ENCODE results near the gene MFN2. TPM values are rescaled to one million over a fixed set of nuclear protein-coding genes. Genes with fewer than 3 reads are reported as not detected.

The MFN2 gene
- total and polyA plus RNA-seq, 2 of the 8 experiments (the other 6 are each of a cell fraction or from before 2014, with no cell fraction given) = 34.0 to 62.5 TPM

GRCh38 chr1:12005488-12006166 lies 25.4 kb downstream of the MFN2 start:
- ChIA-PET POLR2A (ENCODE audit: partially characterized antibody) (interaction anchor here (0.7 to 1.5 kb wide), 5 partner anchors 11 to 178 kb away, joined by 3 to 4 read pairs (median 3); no protein-coding TSS in a partner anchor), CTCF (ENCODE audit: partially characterized antibody) (interaction anchor here (0.7 to 1.0 kb wide), 2 partner anchors 31 to 44 kb away, joined by 3 read pairs; no protein-coding TSS in a partner anchor)
- H3K9me3 ChIP-seq (ENCODE audit: insufficient read depth in 2 of 2, low read depth in 1 of 2, low read length in 1 of 2) = peaks cover 0 to 9% of the 10 kb centered on the region in 2 experiments; a peak in 1 of 4 replicates
- no peak overlapping the region for H3K4ac ChIP-seq (replicated peaks; ENCODE audit: insufficient read length, low read depth, low read length)
- H3K27me3 ChIP-seq (replicated peaks in 1 of 4; ENCODE audit: control insufficient read depth in 3 of 4, extremely low read depth in 1 of 4, insufficient read depth in 3 of 4, low read length in 3 of 4) = no peaks in the 10 kb centered on the region
- no peak overlapping the region for H2AFZ ChIP-seq (ENCODE audit: low read length)
- H3K9ac ChIP-seq (replicated peaks in 1 of 4; ENCODE audit: extremely low read depth in 1 of 4, low read depth in 3 of 4, low read length in 3 of 4) = no peak overlapping the region
- DNase-seq (ENCODE audit: low read depth in 1 of 2, low spot score in 2 of 2) (no peak), FAIRE-seq (no peak)
- H4K91ac ChIP-seq (replicated peaks; ENCODE audit: insufficient read length, low read length) = no peak overlapping the region
- no peak overlapping the region for H3K4me2 ChIP-seq (ENCODE audit: insufficient read depth in 1 of 2, low read depth in 2 of 2, low read length in 2 of 2)
- TF ChIP-seq TCF12 (IDR thresholded peaks at IDR 0.05; ENCODE audit: low read depth, low read length) (no peak), RNF2 (IDR thresholded peaks at IDR 0.05; ENCODE audit: borderline replicate concordance, low read depth, low read length, missing control alignments, poor library complexity, severe bottlenecking) (no peak), CREB1 (IDR thresholded peaks at IDR 0.05) (no peak), JUN (IDR thresholded peaks at IDR 0.05; ENCODE audit: low read depth, low read length) (no peak), USF2 (IDR thresholded peaks at IDR 0.05; ENCODE audit: low read length) (no peak), EGR1 (IDR thresholded peaks at IDR 0.05; ENCODE audit: borderline replicate concordance, low read depth, low read length) (no peak), BRCA1 (IDR thresholded peaks at IDR 0.05; ENCODE audit: low read depth, low read length) (no peak), CBX5 (IDR thresholded peaks at IDR 0.05; ENCODE audit: low read depth, low read length) (no peak), PHF8 (conservative IDR thresholded peaks at IDR 0.05; ENCODE audit: low read depth, low read length) (no peak)
- no peaks in the 10 kb centered on the region; the same call in 1 of the 2 replicates for H3K79me1 ChIP-seq (ENCODE audit: low read depth, low read length)
- WGBS, 2 experiments (ENCODE audit: extremely low coverage in 1 of 2, insufficient coverage in 1 of 2, insufficient read length in 1 of 2, insufficient replicate concordance in 2 of 2, low coverage in 1 of 2, low lambda C conversion rate in 2 of 2, missing lambda C conversion rate in 1 of 2) = 93% methylated on average over 9 of the region's 9 CpGs; no CpG with 5 or more reads in 1 of the 2 experiments
- H3K4me3 ChIP-seq (ENCODE audit: extremely low read depth in 1 of 4, insufficient read depth in 2 of 4, low read depth in 3 of 4, low read length in 4 of 4) = no peak overlapping the region
- H2AK5ac ChIP-seq (ENCODE audit: low read depth, low read length) = no peak overlapping the region
- H3K14ac ChIP-seq (ENCODE audit: insufficient read length) = no peak overlapping the region
- no peak overlapping the region for H2BK5ac ChIP-seq (ENCODE audit: low read depth, low read length)
- no peak overlapping the region for H3K23ac ChIP-seq (ENCODE audit: insufficient read length)
- no peak overlapping the region for H4K5ac ChIP-seq (ENCODE audit: insufficient read length, low read depth, low read length)
- peaks cover 48 to 81% (median 69%) of the 10 kb centered on the region in 4 experiments for H3K36me3 ChIP-seq (ENCODE audit: control insufficient read depth in 2 of 4, insufficient read depth in 4 of 4, low read length in 3 of 4)
- H3K4me1 ChIP-seq (replicated peaks in 1 of 4; ENCODE audit: control insufficient read depth in 3 of 4, insufficient read depth in 4 of 4, low read length in 3 of 4) = no peaks in the 10 kb centered on the region
- no peak overlapping the region for H3K27ac ChIP-seq (ENCODE audit: low read depth, low read length)
- no peaks in the 10 kb centered on the region for H3K23me2 ChIP-seq (ENCODE audit: low read depth, low read length)
- H3K56ac ChIP-seq (replicated peaks; ENCODE audit: insufficient read length, low read depth, low read length) = no peak overlapping the region
- H2BK15ac ChIP-seq (ENCODE audit: low read length) = no peak overlapping the region
- no peaks in the 10 kb centered on the region for H3K79me2 ChIP-seq (ENCODE audit: control insufficient read depth in 1 of 2, insufficient read depth in 2 of 2, low read length in 2 of 2)
- no peak overlapping the region for H3K18ac ChIP-seq (ENCODE audit: extremely low read depth, low read length)
- peaks cover 0 to 11% of the 10 kb centered on the region in 2 experiments for H4K20me1 ChIP-seq (replicated peaks in 1 of 2; ENCODE audit: control insufficient read depth in 1 of 2, insufficient read depth in 2 of 2, low read length in 2 of 2)
- no peak overlapping the region; the same call in 1 of the 2 replicates for H4K8ac ChIP-seq (ENCODE audit: extremely low read depth, insufficient read depth, low read length)
- no peak overlapping the region for H2BK12ac ChIP-seq (ENCODE audit: low read depth, low read length)
- H2BK20ac ChIP-seq (ENCODE audit: low read length) = no peak overlapping the region
- no peak overlapping the region for H2BK120ac ChIP-seq (replicated peaks; ENCODE audit: low read depth, low read length)

Data from H1 (cell line).